Ishikawa (cell line): Measurements from ENCODE around the gene EREG.

Experiments used
- CEBPB ChIP-seq: IDR thresholded peaks from 2 replicates; pipeline ENCODE4 v1.6.1; 2012
- EP300 ChIP-seq: IDR thresholded peaks from 2 replicates; pipeline ENCODE4 v1.6.1; 2012; ENCODE audit warnings: borderline replicate concordance
- MAX ChIP-seq: IDR thresholded peaks from 2 replicates; pipeline ENCODE4 v1.6.1; 2012
- NFIC ChIP-seq: IDR thresholded peaks from 2 replicates; pipeline ENCODE4 v1.6.1; 2012
- RAD21 ChIP-seq: IDR thresholded peaks from 2 replicates; pipeline ENCODE4 v1.6.1; 2012; ENCODE audit warnings: low read depth
- REST ChIP-seq: IDR thresholded peaks from 2 replicates; pipeline ENCODE4 v1.6.1; 2012; ENCODE audit warnings: low read depth, mild to moderate bottlenecking
- TAF1 ChIP-seq: IDR thresholded peaks from 2 replicates; pipeline ENCODE4 v1.6.1; 2012; ENCODE audit warnings: low read depth, mild to moderate bottlenecking
- USF1 ChIP-seq: IDR thresholded peaks from 2 replicates; pipeline ENCODE4 v1.6.1; 2012
- YY1 ChIP-seq: IDR thresholded peaks from 2 replicates; pipeline ENCODE4 v1.6.1; 2012; ENCODE audit warnings: low read depth

GRCh38 chr4:74323663-74324062 is 41.3 kb upstream of the EREG start:
- no peak for TF ChIP-seq MAX
- TF ChIP-seq REST, result no peak
- TF ChIP-seq EP300, result no peak
- TF ChIP-seq CEBPB, result no peak
- TF ChIP-seq TAF1, result no peak
- no peak for TF ChIP-seq NFIC
- no peak for TF ChIP-seq USF1
- TF ChIP-seq YY1, result no peak
- TF ChIP-seq RAD21, result no peak
